ENCODE measurements around the gene TNN.

Gene TNN

DNA sequence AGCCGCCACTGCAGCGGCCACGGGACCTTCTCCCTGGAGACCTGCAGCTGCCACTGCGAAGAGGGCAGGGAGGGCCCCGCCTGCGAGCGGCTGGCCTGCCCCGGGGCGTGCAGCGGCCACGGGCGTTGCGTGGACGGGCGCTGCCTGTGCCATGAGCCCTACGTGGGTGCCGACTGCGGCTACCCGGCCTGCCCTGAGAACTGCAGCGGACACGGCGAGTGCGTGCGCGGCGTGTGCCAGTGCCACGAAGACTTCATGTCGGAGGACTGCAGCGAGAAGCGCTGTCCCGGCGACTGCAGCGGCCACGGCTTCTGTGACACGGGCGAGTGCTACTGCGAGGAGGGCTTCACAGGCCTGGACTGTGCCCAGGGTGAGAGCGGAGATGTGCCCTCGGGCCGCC, 11.7 kb downstream of the TNN start:
- DNase-seq (ENCODE audit: low read depth): no peak
- H3K4me3 ChIP-seq (ENCODE audit: low read length): no peak overlapping the region
- TF ChIP-seq, protein P1, sequence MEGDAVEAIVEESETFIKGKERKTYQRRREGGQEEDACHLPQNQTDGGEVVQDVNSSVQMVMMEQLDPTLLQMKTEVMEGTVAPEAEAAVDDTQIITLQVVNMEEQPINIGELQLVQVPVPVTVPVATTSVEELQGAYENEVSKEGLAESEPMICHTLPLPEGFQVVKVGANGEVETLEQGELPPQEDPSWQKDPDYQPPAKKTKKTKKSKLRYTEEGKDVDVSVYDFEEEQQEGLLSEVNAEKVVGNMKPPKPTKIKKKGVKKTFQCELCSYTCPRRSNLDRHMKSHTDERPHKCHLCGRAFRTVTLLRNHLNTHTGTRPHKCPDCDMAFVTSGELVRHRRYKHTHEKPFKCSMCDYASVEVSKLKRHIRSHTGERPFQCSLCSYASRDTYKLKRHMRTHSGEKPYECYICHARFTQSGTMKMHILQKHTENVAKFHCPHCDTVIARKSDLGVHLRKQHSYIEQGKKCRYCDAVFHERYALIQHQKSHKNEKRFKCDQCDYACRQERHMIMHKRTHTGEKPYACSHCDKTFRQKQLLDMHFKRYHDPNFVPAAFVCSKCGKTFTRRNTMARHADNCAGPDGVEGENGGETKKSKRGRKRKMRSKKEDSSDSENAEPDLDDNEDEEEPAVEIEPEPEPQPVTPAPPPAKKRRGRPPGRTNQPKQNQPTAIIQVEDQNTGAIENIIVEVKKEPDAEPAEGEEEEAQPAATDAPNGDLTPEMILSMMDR (conservative IDR thresholded peaks at IDR 0.05; ENCODE audit: low read length): no peak

DNA sequence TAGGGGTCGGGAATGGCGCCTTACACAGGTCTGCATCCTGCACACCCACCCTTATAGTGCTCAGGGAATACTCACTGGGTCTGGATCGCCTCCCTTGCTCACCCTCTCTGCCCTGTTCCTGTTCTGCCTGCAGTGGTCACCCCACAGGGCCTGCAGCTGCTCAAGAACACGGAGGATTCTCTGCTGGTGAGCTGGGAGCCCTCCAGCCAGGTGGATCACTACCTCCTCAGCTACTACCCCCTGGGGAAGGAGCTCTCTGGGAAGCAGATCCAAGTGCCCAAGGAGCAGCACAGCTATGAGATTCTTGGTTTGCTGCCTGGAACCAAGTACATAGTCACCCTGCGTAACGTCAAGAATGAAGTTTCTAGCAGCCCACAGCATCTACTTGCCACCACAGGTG, 12.4 kb downstream of the TNN start:
- TF ChIP-seq, protein P1 (conservative IDR thresholded peaks at IDR 0.05; ENCODE audit: low read length): no peak
- DNase-seq (ENCODE audit: low read depth): no peak
- no peak overlapping the region for H3K4me3 ChIP-seq (ENCODE audit: low read length)

DNA sequence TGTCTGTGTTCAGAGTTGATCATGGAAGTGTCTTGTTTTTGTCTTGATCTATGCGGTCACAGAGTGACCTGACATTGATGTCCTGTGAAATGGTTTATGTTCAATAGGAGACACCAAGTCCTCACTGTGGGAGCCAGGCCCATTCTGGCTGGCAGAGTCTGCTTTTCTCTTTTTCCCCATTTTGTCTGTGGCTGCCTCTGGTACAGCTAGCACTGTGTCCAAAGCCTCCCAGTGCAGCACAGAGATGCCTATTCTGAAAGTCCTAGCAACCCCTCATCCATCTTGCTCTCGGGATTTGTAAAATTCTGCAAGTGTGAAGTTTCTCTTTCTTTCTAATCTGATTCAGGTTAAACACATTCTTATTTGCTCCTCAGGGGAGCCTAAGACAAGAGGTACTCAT, 14.3 kb downstream of the TNN start:
- TF ChIP-seq, protein P1 (conservative IDR thresholded peaks at IDR 0.05; ENCODE audit: low read length): no peak
- no peak overlapping the region for H3K4me3 ChIP-seq (ENCODE audit: low read length)
- DNase-seq (ENCODE audit: low read depth): no peak

DNA sequence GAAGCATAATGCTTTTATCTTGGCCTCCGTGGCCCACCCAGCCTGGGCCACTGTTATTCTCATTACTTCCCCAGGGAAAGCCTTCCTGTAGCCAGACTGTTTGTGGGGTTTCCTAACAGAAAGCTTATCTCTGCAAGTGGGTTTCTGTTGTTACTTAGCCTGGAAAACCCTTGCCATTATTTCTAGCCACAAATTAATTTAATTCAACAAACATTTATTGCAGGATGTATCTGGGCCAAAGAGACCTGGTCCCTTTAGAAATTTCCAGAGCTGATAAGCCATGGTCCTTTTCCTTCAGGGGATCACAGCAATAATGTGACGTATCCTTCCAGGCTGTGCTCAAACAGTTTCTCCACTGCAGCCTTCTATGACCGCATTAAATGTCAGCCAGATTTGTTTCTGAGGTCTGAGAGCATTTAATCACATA, 20.9 kb downstream of the TNN start:
- TF ChIP-seq, protein P1 (conservative IDR thresholded peaks at IDR 0.05; ENCODE audit: low read length): no peak
- DNase-seq (ENCODE audit: low read depth): no peak
- no peak overlapping the region for H3K4me3 ChIP-seq (ENCODE audit: low read length)

DNA sequence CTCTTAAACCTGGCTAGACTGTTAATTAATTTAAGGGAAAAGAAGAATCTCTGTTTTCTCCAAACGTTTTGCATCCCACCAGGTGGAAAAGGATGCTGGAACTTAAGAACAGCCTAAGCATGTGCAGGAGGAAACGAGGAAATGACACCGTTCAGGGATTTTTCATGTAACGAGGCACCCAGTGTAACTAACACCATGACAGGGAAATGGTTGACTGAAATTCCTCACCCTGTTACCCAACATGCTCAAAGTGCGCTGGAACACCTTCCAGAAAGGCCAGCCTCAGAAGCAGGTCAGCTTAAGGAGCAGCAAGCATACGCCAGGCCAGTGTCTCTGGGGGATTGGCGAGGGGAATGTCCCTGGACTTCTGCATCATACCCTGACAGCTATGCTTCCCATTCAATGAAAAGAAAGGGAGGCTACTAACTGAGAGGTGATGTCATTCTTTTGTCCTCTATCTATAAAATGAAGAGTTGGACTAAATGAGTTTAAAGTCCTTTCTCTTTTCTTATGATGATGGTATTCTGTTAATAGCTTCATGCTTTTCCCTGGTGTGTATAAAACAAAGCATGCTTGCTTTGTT, 21.6 kb downstream of the TNN start:
- no peak overlapping the region for H3K4me3 ChIP-seq (ENCODE audit: low read length)
- DNase-seq (ENCODE audit: low read depth): no peak
- TF ChIP-seq, protein P1 (conservative IDR thresholded peaks at IDR 0.05; ENCODE audit: low read length): no peak

DNA sequence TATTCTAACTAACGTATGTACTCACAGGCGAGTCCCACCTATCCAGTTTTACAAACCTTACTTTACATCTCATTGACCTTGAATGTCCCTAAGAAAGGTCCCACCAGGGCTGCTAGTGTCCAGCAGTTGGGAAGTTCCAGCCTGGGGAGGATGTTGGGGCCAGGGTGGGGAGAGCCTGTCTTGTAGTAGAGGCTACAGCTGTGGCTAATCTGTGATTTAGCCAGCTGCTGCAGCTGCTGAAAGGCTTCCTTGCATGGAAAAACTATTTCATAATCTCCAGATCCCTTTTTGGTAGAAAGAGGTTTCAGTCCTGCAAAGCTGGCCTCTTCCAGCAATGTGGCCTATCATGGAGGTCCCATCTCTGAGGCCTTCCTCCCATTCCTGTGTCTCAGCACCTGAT, 23.1 kb downstream of the TNN start:
- no peak overlapping the region for H3K4me3 ChIP-seq (ENCODE audit: low read length)
- no peak for DNase-seq (ENCODE audit: low read depth)
- TF ChIP-seq, protein P1 (conservative IDR thresholded peaks at IDR 0.05; ENCODE audit: low read length): no peak

DNA sequence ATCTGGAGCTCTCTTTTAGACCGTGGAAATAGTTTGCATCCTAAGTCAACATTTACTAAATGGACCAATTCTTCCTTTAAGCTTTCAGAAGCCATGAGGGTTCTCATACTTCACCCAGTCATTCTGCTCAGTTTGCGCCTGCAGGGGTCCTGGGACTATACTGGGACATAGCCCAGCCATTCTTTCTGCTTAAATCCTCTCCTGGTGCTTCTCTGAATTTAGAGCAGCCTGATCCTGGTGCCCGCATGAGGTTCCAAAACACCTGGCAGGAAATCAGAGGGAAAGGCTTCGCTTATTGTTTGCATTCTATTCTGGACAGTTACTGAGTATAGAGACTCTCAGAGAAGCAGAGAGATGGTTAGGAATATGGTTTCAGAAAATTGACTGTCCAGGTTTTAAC, 27.0 kb downstream of the TNN start:
- no peak for DNase-seq (ENCODE audit: low read depth)
- H3K4me3 ChIP-seq (ENCODE audit: low read length): no peak overlapping the region
- TF ChIP-seq, protein P1 (conservative IDR thresholded peaks at IDR 0.05; ENCODE audit: low read length): no peak

Data from AG10803 (cell line).